Measurements from ENCODE around the gene A3GALT2. TPM values are rescaled to one million over a fixed set of nuclear protein-coding genes. Genes with fewer than 3 reads are reported as not detected.

Gene A3GALT2
- total RNA-seq, 1 experiment from 2014 or later = not detected

- no peaks in the 10 kb centered on the region for H3K9me3 Mint-ChIP-seq
- ATAC-seq (no peak), DNase-seq (ENCODE audit: low spot score) (no peak)
- H3K27ac Mint-ChIP-seq = no peak overlapping the region
- peaks cover 26% of the 10 kb centered on the region for H3K4me1 Mint-ChIP-seq
- peaks cover 9% of the 10 kb centered on the region; the same call in 1 of the 2 replicates for H3K36me3 Mint-ChIP-seq
- ChIA-PET CTCF (interaction anchor here (1.2 kb wide), 1 partner anchor 23 kb away, joined by 3 read pairs; no protein-coding TSS in a partner anchor), POLR2A (no interaction called here)
- H3K27me3 Mint-ChIP-seq (ENCODE audit: low read depth) = no peaks in the 10 kb centered on the region
- no peak overlapping the region for H3K4me3 Mint-ChIP-seq
- TF ChIP-seq ATF3 (CRISPR knock-in tag; conservative IDR thresholded peaks at IDR 0.05) (no peak), PREB (CRISPR knock-in tag; IDR thresholded peaks at IDR 0.05; ENCODE audit: borderline replicate concordance) (no peak), ZSCAN18 (CRISPR knock-in tag; IDR thresholded peaks at IDR 0.05) (no peak), HMGA2 (CRISPR knock-in tag; IDR thresholded peaks at IDR 0.05) (no peak), PRDM15 (CRISPR knock-in tag; IDR thresholded peaks at IDR 0.05) (no peak), KAT7 (CRISPR knock-in tag; IDR thresholded peaks at IDR 0.05; ENCODE audit: borderline replicate concordance) (no peak), ZNF281 (CRISPR knock-in tag; IDR thresholded peaks at IDR 0.05) (no peak), ZNF219 (CRISPR knock-in tag; IDR thresholded peaks at IDR 0.05; ENCODE audit: borderline replicate concordance) (no peak), ZNF425 (CRISPR knock-in tag; conservative IDR thresholded peaks at IDR 0.05) (no peak), ARID4B (CRISPR knock-in tag; IDR thresholded peaks at IDR 0.05; ENCODE audit: borderline replicate concordance) (no peak), TCF7 (CRISPR knock-in tag; IDR thresholded peaks at IDR 0.05; ENCODE audit: low read depth) (no peak), ATF1 (CRISPR knock-in tag; IDR thresholded peaks at IDR 0.05) (no peak), ZNF121 (CRISPR knock-in tag; IDR thresholded peaks at IDR 0.05) (no peak), TP53 (CRISPR knock-in tag; IDR thresholded peaks at IDR 0.05) (no peak), MYBL2 (CRISPR knock-in tag; IDR thresholded peaks at IDR 0.05) (no peak), ZNF317 (CRISPR knock-in tag; IDR thresholded peaks at IDR 0.05; ENCODE audit: borderline replicate concordance, low read depth) (no peak), RELA (CRISPR knock-in tag; IDR thresholded peaks at IDR 0.05; ENCODE audit: borderline replicate concordance) (no peak)
Observed at GRCh38 chr1:33275706-33276572, 45.0 kb downstream of the A3GALT2 start.

Data from WTC11 (cell line).